OCI-M2 (cell line): ENCODE measurements around the gene EFCAB9.

Experiments
- DNase-seq: peaks from one replicate; lab custom pipeline; 2025; ENCODE audit not compliant: unreplicated experiment; lab: John Stamatoyannopoulos, UW

The EFCAB9 gene

DNA sequence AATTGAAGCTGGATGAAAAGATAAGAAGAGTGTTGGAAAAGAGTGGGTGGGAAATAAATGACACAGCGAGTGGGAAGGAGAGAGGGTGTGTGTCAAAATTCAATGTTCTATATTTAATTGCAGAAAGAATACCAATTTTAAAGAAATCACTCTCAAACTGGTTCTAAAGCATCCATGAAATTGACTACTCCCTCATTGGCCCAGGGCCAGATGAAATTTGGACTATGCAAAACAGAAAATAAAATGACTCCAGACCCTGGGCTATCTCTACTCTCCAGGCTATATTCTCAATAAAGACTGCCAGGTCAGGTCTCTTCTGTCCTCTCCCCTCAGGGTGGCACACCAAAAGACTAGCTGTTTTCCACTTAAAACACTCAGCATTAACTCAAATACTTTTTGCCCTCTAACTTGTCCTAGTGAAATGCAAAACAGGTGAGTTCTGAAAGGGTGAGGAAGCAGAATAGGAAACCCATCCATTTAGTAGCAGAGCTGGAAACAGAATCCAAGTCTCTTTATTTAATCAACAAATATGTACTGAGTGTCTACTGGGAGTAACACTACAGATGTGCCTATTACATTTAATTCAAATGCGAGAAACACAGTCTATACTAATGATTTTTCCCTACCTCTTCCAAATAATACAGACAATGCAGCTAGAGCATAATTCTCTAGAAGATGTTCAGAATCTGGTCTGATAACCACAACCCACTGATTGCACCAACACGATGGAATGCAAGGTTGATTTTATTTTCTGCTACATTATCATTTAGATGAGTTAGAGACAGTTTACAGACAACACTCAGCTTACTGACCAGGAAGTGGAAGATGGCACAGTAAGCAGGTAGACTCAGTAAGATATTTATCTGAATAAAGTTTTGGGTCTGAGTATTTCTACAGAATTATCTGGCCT is 42.1 kb downstream of the EFCAB9 start:
- no peak for DNase-seq

DNA sequence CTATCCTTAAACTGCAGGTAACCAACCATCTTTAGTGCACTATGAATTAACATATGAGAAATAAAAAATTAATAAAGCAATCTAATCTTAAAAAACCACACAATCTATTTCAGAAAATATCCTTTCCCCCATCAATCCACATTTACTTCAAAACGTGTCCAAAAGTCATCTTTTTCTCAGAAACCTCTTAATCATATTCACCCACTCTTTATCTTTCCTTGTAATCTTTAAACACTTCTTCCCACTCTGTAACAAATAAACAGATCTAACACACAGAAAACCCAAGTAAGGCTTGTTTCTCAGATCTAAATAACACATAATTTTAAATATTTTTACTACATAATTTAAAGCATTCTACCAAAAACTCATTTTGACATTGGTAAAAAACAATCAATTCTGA is 44.4 kb downstream of the EFCAB9 start:
- DNase-seq, result no peak

DNA sequence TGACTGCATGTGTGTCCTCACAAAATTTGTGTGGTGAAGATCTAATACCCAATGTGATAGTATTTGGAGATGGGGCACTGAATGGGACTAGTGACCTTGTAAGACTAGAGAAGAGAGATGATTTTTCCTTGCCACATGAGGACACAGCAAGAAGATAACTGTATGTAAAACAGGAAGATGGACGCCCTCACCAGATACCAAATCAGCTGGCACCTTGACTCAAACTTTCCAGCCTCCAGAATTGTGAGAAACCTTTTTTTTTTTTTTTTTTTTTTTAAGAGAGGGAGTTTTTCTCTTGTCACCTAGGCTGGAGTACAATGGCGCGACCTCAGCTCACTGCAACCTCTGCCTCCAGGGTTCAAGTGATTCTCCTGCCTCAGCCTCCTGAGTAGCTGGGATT is 49.3 kb downstream of the EFCAB9 start:
- DNase-seq, result no peak

DNA sequence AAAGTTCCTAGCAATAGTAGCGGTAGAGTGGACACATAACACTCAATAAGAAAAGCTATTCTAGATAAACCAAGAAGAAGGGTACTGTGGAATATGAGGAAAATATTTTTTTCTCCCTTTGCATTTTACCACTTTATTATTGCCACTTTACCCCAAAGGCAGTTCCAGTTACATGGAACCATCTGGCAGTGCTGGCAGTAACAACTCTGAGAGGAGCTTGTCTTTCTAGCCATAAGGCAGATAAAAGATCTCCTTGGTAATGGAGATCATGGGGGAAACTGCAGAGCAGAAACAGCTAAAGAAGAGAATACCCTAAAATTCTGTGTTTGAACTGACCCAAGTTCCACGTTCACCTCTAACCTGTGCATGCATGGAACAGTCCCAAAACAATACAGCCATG is 51.1 kb downstream of the EFCAB9 start:
- DNase-seq, result no peak

GRCh38 chr5:172245703-172246125 is 51.7 kb downstream of the EFCAB9 start:
- no peak for DNase-seq

DNA sequence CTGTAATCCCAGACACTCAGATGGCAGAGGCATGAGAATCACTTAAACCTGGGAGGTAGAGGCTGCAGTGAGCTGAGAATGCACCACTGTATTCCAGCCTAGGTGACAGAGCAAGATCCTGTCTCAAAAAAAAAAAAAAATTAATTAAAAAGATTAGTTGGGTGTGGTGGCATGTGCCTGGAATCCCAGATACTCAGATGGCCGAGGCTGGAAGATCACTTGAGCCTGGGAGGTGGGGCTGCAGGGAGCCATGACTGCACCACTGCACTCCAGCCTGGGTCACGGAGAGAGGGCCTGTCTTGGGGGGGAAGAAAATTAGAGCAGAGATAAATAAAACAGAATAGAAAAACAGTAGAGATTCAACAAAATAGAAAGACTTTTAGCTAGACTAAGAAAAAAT is 54.7 kb downstream of the EFCAB9 start:
- DNase-seq, result no peak

DNA sequence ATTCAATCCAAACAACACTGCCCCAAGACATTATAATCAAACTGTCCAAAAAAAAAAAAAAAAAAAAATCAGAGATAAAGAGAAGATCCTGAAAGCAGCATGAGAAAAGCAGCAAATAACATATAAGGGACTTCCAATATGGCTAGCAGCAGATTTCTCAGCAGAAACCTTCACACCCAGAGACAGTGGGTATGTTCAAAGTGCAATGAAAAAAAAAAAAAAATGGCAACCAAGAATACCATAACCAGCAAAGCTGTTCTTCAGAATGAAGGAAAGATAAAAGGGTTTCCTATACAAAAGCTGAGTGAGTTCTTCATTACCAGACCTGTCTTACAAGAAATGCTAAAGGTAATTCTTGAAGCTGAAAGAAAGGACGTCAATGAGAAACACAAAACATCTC is 57.4 kb downstream of the EFCAB9 start:
- DNase-seq, result no peak

DNA sequence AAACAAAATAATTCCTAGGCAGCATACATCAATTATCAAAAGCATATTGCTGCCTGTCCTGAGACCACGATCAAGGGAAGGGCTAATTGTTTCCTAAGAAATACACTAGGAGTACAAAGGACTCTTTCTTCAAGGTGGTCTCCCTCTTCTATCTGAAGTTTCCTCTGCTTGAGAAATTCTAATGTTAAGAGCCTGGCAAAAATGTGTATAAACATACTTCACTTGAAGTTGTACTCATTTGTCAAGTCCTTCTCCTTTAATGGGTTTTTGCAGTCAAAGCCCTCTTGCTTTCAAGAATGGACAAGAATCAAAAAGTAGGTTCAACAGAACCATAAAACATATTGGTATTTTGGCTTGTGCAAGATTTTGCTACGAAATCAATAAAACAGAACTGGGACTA is 58.5 kb downstream of the EFCAB9 start:
- no peak for DNase-seq
